CD4-positive, alpha-beta T cell (primary cell): ENCODE results near the gene SCGB3A1. TPM values are rescaled to one million over a fixed set of nuclear protein-coding genes. Genes with fewer than 3 reads are reported as not detected.

Source experiments
- ATAC-seq: fragments of 200-7000 bp; cut with Tn5 transposase; one replicate; pipeline ENCODE4 v1.10.0; 2022; ENCODE audit warnings: mild to moderate bottlenecking; ENCODE audit not compliant: poor library complexity
- CTCF ChIA-PET: fragments of 350-600 bp; sonication (Branson Sonifier 250); formaldehyde crosslinking; loops from one replicate; lab custom pipeline; 2021; ENCODE audit warnings: antibody characterized with exemption, inconsistent platforms; lab: Charles Lee
- POLR2A ChIA-PET: fragments of 350-600 bp; sonication (Branson Sonifier 250); formaldehyde crosslinking; loops from one replicate; lab custom pipeline; 2021; ENCODE audit warnings: antibody characterized with exemption, inconsistent platforms; lab: Charles Lee
- DNase-seq, 14 experiments: peaks; one replicate each; pipeline ENCODE4 v3.0.0-alpha.2; 2013 to 2020; ENCODE audit warnings: mixed read lengths in 2 of 14
- H3K27ac ChIP-seq, 2 donors: one replicate each; pipeline versions ENCODE4 v1.5.1 to v1.7.0; 2013; ENCODE audit warnings: low read length in 2 of 2, low read depth in 1 of 2, mild to moderate bottlenecking in 1 of 2
- H3K27me3 ChIP-seq, 2 experiments: 1 replicate in 1 of 2; 2 replicates in 1 of 2; pipeline versions ENCODE4 v1.6.1 to v1.7.0; 2013; ENCODE audit warnings: low read length in 2 of 2, control low read depth in 1 of 2, mild to moderate bottlenecking in 1 of 2, moderate library complexity in 1 of 2; ENCODE audit not compliant: insufficient read depth in 2 of 2, control insufficient read depth in 1 of 2
- H3K36me3 ChIP-seq: one replicate; pipeline ENCODE4 v1.6.1; 2013; ENCODE audit warnings: low read length, control low read depth; ENCODE audit not compliant: insufficient read depth
- H3K4me1 ChIP-seq: one replicate; pipeline ENCODE4 v1.6.1; 2013; ENCODE audit warnings: low read length, control low read depth; ENCODE audit not compliant: insufficient read depth
- H3K4me3 ChIP-seq: one replicate; pipeline ENCODE4 v1.5.1; 2013; ENCODE audit warnings: mild to moderate bottlenecking, low read length, moderate library complexity
- H3K9me3 ChIP-seq, 2 experiments: 1 replicate in 1 of 2; 2 replicates in 1 of 2; pipeline versions ENCODE4 v1.6.1 to v1.7.0; 2013; ENCODE audit warnings: low read length in 2 of 2, mild to moderate bottlenecking in 2 of 2, control low read depth in 1 of 2, moderate library complexity in 1 of 2; ENCODE audit not compliant: control insufficient read depth in 1 of 2, insufficient read depth in 1 of 2
- H3K27ac Mint-ChIP-seq: one replicate; pipeline ENCODE4 v1.8.0; 2020; ENCODE audit warnings: mixed read lengths
- H3K27me3 Mint-ChIP-seq: one replicate; pipeline ENCODE4 v1.8.0; 2021; ENCODE audit warnings: mixed read lengths
- H3K36me3 Mint-ChIP-seq: one replicate; pipeline ENCODE4 v1.8.0; 2021; ENCODE audit warnings: low read depth, mixed read lengths
- H3K4me1 Mint-ChIP-seq: one replicate; pipeline ENCODE4 v1.8.0; 2021; ENCODE audit warnings: low read depth, mixed read lengths
- H3K4me3 Mint-ChIP-seq: one replicate; pipeline ENCODE4 v1.8.0; 2020; ENCODE audit warnings: mild to moderate bottlenecking, mixed read lengths
- H3K9me3 Mint-ChIP-seq: one replicate; pipeline ENCODE4 v1.8.0; 2020; ENCODE audit warnings: mixed read lengths
- intact Hi-C, 2 experiments: fragments of 100-400 bp; cut with DNase I in 1 of 2; cut with micrococcal nuclease in 1 of 2; formaldehyde crosslinking; loops; one replicate each; pipeline versions ENCODE4 v1.15.1 to v1.9.0; 2023 to 2025; cut with DNase I, micrococcal nuclease
- total RNA-seq, 174 experiments: library from RNA in 2 of 174; stranded (reverse) in 2 of 174; gene quantifications; one replicate each; pipeline ENCODE4 v1.2.3 and lab custom pipeline; 2021 to 2026
- TF ChIP-seq, protein P1 (sequence below): fragments of 200-600 bp; IDR thresholded peaks from one replicate; pipeline ENCODE4 v1.8.0; 2022; ENCODE audit warnings: antibody characterized with exemption, mild to moderate bottlenecking

Gene SCGB3A1
- total RNA-seq, 2 experiments from 2014 or later = not detected

DNA sequence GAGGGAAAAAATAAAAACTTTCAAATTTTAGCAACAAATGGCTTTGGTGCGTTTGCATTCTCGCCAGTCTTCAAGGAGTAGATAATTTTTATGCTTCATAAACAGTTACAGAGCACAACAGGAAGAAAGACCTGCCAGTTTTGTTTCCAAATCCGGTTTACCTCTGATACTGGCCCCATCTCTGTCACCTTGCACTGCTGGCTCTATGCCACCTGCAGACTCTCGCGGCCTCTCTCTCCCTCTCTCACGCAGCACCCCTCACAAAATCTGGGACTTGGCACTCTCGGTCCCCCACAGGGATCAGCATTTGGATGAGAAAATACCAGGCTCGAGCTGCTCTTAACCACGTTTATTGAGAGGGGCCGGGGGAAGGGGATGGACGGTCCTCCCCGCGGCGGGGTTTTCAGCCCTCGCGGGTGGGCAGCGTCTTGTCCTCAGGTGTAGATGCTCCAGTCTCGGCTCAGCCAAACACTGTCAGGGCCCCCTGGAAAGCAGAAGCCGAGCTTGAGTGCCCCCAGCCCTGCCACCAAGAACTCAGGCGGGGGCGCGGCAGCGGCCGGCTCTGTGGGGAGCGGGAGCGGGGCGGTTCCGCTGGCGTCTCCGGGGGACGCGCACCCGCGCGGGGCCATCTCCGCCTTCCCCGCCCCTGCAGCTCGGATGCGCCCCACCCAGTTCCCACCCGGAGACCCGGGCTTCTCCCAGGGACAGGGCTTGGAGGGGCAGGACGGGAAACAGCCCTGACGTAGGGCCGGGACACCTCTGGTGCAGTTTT, 1.3 kb downstream of the SCGB3A1 start:
- peaks cover 20 to 33% of the 10 kb centered on the region in 2 experiments for H3K27me3 ChIP-seq
- Mint-ChIP-seq H3K4me3 (no peak overlapping the region), H3K36me3 (no peaks in the 10 kb centered on the region), H3K27me3 (peaks cover 47% of the 10 kb centered on the region), H3K4me1 (peaks cover 10% of the 10 kb centered on the region), H3K9me3 (no peaks in the 10 kb centered on the region), H3K27ac (no peak overlapping the region)
- H3K36me3 ChIP-seq = no peaks in the 10 kb centered on the region
- CTCF ChIA-PET = no interaction called here
- peaks cover 11% of the 10 kb centered on the region for H3K4me1 ChIP-seq
- intact Hi-C loops = no loop called here
- DNase-seq (no peak), ATAC-seq (no peak)
- POLR2A ChIA-PET = no interaction called here
- no peak overlapping the region for H3K27ac ChIP-seq
- H3K4me3 ChIP-seq = no peak overlapping the region
- TF ChIP-seq, protein P1, sequence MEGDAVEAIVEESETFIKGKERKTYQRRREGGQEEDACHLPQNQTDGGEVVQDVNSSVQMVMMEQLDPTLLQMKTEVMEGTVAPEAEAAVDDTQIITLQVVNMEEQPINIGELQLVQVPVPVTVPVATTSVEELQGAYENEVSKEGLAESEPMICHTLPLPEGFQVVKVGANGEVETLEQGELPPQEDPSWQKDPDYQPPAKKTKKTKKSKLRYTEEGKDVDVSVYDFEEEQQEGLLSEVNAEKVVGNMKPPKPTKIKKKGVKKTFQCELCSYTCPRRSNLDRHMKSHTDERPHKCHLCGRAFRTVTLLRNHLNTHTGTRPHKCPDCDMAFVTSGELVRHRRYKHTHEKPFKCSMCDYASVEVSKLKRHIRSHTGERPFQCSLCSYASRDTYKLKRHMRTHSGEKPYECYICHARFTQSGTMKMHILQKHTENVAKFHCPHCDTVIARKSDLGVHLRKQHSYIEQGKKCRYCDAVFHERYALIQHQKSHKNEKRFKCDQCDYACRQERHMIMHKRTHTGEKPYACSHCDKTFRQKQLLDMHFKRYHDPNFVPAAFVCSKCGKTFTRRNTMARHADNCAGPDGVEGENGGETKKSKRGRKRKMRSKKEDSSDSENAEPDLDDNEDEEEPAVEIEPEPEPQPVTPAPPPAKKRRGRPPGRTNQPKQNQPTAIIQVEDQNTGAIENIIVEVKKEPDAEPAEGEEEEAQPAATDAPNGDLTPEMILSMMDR = no peak
- no peaks in the 10 kb centered on the region for H3K9me3 ChIP-seq

DNA sequence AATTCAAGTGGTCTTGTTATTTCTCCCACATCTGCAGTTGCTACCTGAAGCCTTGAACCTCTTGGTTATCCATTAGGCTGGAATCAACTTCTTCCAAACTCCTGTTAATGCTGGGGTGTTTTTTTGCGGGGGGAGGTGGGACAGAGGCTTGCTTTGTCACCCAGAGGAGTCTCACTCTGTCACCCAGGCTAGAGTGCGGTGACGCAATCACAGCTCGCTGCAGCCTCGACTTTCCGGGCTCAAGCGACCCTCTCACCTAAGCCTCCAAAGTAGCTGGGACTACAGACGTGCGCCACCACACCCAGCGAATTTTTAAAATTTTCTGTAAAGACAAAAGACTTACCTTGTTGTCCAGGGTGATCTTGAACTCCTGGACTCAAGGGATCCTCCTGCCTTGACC, 4.4 kb downstream of the SCGB3A1 start:
- TF ChIP-seq, protein P1 = no peak
- Histone ChIP-seq H3K27ac (no peak overlapping the region), H3K4me3 (no peak overlapping the region), H3K36me3 (no peaks in the 10 kb centered on the region), H3K27me3 (peaks cover 12 to 28% of the 10 kb centered on the region in 2 experiments), H3K4me1 (peaks cover 11% of the 10 kb centered on the region), H3K9me3 (peaks cover 0 to 8% of the 10 kb centered on the region in 2 experiments)
- H3K36me3 Mint-ChIP-seq = no peaks in the 10 kb centered on the region
- ATAC-seq (no peak), DNase-seq (no peak)
- no peak overlapping the region for H3K4me3 Mint-ChIP-seq
- ChIA-PET POLR2A (interaction anchor here (0.6 kb wide), 1 partner anchor 12 kb away, joined by 3 read pairs; no protein-coding TSS in a partner anchor), CTCF (no interaction called here)
- H3K9me3 Mint-ChIP-seq = peaks cover 5% of the 10 kb centered on the region
- peaks cover 5% of the 10 kb centered on the region for H3K4me1 Mint-ChIP-seq
- intact Hi-C loops = no loop called here
- peaks cover 26% of the 10 kb centered on the region for H3K27me3 Mint-ChIP-seq
- H3K27ac Mint-ChIP-seq = no peak overlapping the region

DNA sequence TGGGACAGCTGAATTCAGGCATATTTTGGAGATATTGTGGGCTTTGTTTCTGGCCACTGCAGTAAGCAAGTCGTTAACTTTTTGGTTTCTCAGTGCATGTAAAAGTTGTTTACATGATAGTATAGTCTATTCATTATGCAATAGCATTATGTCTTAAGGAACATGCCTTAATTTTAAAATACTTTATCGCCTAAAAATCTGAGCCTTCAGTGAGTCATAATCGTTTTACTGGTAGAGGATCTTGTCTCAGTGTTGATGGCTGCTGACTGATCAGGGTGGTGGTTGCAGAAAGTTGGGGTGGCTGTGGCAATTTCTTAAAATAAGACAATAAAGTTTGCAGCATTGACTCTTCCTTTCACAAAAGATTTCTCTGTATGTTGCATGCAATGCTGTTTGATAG, 5.1 kb downstream of the SCGB3A1 start:
- intact Hi-C loops = no loop called here
- peaks cover 11% of the 10 kb centered on the region for H3K4me1 ChIP-seq
- H3K36me3 Mint-ChIP-seq = no peaks in the 10 kb centered on the region
- peaks cover 0 to 8% of the 10 kb centered on the region in 2 experiments for H3K9me3 ChIP-seq
- H3K27me3 Mint-ChIP-seq = peaks cover 26% of the 10 kb centered on the region
- DNase-seq (no peak), ATAC-seq (no peak)
- H3K27ac Mint-ChIP-seq = no peak overlapping the region
- H3K27ac ChIP-seq = no peak overlapping the region
- H3K27me3 ChIP-seq = peaks cover 12 to 28% of the 10 kb centered on the region in 2 experiments
- no peak overlapping the region for H3K4me3 Mint-ChIP-seq
- peaks cover 5% of the 10 kb centered on the region for H3K4me1 Mint-ChIP-seq
- ChIA-PET CTCF (no interaction called here), POLR2A (no interaction called here)
- TF ChIP-seq, protein P1 = no peak
- H3K36me3 ChIP-seq = no peaks in the 10 kb centered on the region
- no peak overlapping the region for H3K4me3 ChIP-seq
- H3K9me3 Mint-ChIP-seq = peaks cover 5% of the 10 kb centered on the region
